Ishikawa (cell line): ENCODE measurements around the gene KBTBD4.

Experiments used
- CEBPB ChIP-seq: IDR thresholded peaks from 2 replicates; pipeline ENCODE4 v1.6.1; 2012
- CREB1 ChIP-seq: IDR thresholded peaks from 2 replicates; pipeline ENCODE4 v1.6.1; 2012; ENCODE audit warnings: low read depth
- EGR1 ChIP-seq: IDR thresholded peaks from 2 replicates; pipeline ENCODE4 v1.6.1; 2012
- EP300 ChIP-seq: IDR thresholded peaks from 2 replicates; pipeline ENCODE4 v1.6.1; 2012; ENCODE audit warnings: borderline replicate concordance
- FOXM1 ChIP-seq: IDR thresholded peaks from 2 replicates; pipeline ENCODE4 v1.6.1; 2012; ENCODE audit warnings: low read depth, borderline replicate concordance
- MAX ChIP-seq: IDR thresholded peaks from 2 replicates; pipeline ENCODE4 v1.6.1; 2012
- NFIC ChIP-seq: IDR thresholded peaks from 2 replicates; pipeline ENCODE4 v1.6.1; 2012
- RAD21 ChIP-seq: IDR thresholded peaks from 2 replicates; pipeline ENCODE4 v1.6.1; 2012; ENCODE audit warnings: low read depth
- REST ChIP-seq: IDR thresholded peaks from 2 replicates; pipeline ENCODE4 v1.6.1; 2012; ENCODE audit warnings: low read depth, mild to moderate bottlenecking
- TAF1 ChIP-seq: IDR thresholded peaks from 2 replicates; pipeline ENCODE4 v1.6.1; 2012; ENCODE audit warnings: low read depth, mild to moderate bottlenecking
- TCF12 ChIP-seq: IDR thresholded peaks from 2 replicates; pipeline ENCODE4 v1.6.1; 2012; ENCODE audit warnings: low read depth
- TEAD4 ChIP-seq: IDR thresholded peaks from 2 replicates; pipeline ENCODE4 v1.6.1; 2012
- USF1 ChIP-seq: IDR thresholded peaks from 2 replicates; pipeline ENCODE4 v1.6.1; 2012
- YY1 ChIP-seq: IDR thresholded peaks from 2 replicates; pipeline ENCODE4 v1.6.1; 2012; ENCODE audit warnings: low read depth
- ZBTB7A ChIP-seq: IDR thresholded peaks from 2 replicates; pipeline ENCODE4 v1.6.1; 2012; ENCODE audit warnings: low read depth

KBTBD4 gene

GRCh38 chr11:47539681-47540039 lies 39.1 kb downstream of the KBTBD4 start:
- TF ChIP-seq CEBPB (no peak), FOXM1 (no peak), CREB1 (no peak), MAX (no peak), RAD21 (no peak), EGR1 (no peak), TAF1 (no peak), USF1 (no peak), ZBTB7A (no peak), TCF12 (no peak), NFIC (no peak), YY1 (no peak), EP300 (no peak), REST (no peak)

GRCh38 chr11:47538741-47539565 lies 39.8 kb downstream of the KBTBD4 start:
- TF ChIP-seq EGR1 (no peak), ZBTB7A (no peak), TCF12 (no peak), TEAD4 (0 out of 2 replicates have a peak, but pooled peaks have one; percentile 16), TAF1 (no peak), CEBPB (no peak), MAX (no peak), CREB1 (no peak), USF1 (no peak), REST (no peak), NFIC (peak; percentile 46), FOXM1 (no peak), RAD21 (no peak), YY1 (0 out of 2 replicates have a peak, but pooled peaks have one; percentile 21), EP300 (no peak)

- TF ChIP-seq EP300 (no peak), TEAD4 (no peak)
Measured at GRCh38 chr11:47536915-47537314, 41.9 kb downstream of the KBTBD4 start.

GRCh38 chr11:47534704-47535251 lies 44.0 kb downstream of the KBTBD4 start:
- TF ChIP-seq REST (no peak), USF1 (no peak), RAD21 (no peak), CREB1 (no peak), NFIC (no peak), TCF12 (no peak), EP300 (no peak), TEAD4 (no peak), TAF1 (no peak), CEBPB (no peak), EGR1 (no peak), YY1 (no peak), MAX (no peak)
